ENCODE results near the gene HERPUD1. TPM values are rescaled to one million over a fixed set of nuclear protein-coding genes. Genes with fewer than 3 reads are reported as not detected.
"Not testable (repeated sequence)": the region's sequence is repeated elsewhere in the genome, so short reads cannot be mapped to it uniquely, and the experiment has no call there.

Gene HERPUD1
- total RNA-seq, 1 donor from 2014 or later: 105 TPM

GRCh38 chr16:56970934-56971767 is 39.2 kb downstream of the HERPUD1 start:
- no peak for ATAC-seq (ENCODE audit: poor library complexity)

GRCh38 chr16:56971768-56972043 is 39.8 kb downstream of the HERPUD1 start:
- intact Hi-C loops (cut with DNase I): no loop called here
- no peak for ATAC-seq (ENCODE audit: poor library complexity)
- no peak for DNase-seq

More at GRCh38 chr16:56970934-56971767, 39.2 kb downstream of the HERPUD1 start:
- no peak for DNase-seq
- intact Hi-C loops (cut with DNase I): no loop called here

GRCh38 chr16:56972403-56973293 is 40.7 kb downstream of the HERPUD1 start:
- ATAC-seq (ENCODE audit: poor library complexity): no peak
- no peak for DNase-seq
- intact Hi-C loops (cut with DNase I): no loop called here

GRCh38 chr16:56973294-56973689 is 41.4 kb downstream of the HERPUD1 start:
- intact Hi-C loops (cut with DNase I): no loop called here
- no peak for ATAC-seq (ENCODE audit: poor library complexity)
- no peak for DNase-seq

- ATAC-seq (ENCODE audit: poor library complexity); intact Hi-C loops (cut with DNase I); DNase-seq: not testable (repeated sequence)
These were observed 42.0 kb downstream of the HERPUD1 start for GRCh38 chr16:56973899-56974298.

GRCh38 chr16:56974549-56975300 is 42.8 kb downstream of the HERPUD1 start:
- ATAC-seq (ENCODE audit: poor library complexity) (no peak), DNase-seq (no peak)
- intact Hi-C loops (cut with DNase I): no loop called here

GRCh38 chr16:56975714-56976113 is 43.8 kb downstream of the HERPUD1 start:
- DNase-seq: no peak
- ATAC-seq (ENCODE audit: poor library complexity): no peak
- intact Hi-C loops (cut with DNase I): no loop called here

GRCh38 chr16:56977216-56977615 is 45.3 kb downstream of the HERPUD1 start:
- intact Hi-C loops (cut with DNase I): no loop called here
- ATAC-seq (ENCODE audit: poor library complexity) (no peak), DNase-seq (no peak)

GRCh38 chr16:56977823-56978430 is 46.0 kb downstream of the HERPUD1 start:
- ATAC-seq (ENCODE audit: poor library complexity): no peak
- no peak for DNase-seq
- intact Hi-C loops (cut with DNase I): no loop called here

- DNase-seq: no peak
- no peak for ATAC-seq (ENCODE audit: poor library complexity)
- intact Hi-C loops (cut with DNase I): no loop called here
These were observed 48.2 kb downstream of the HERPUD1 start for GRCh38 chr16:56980201-56980535.

- no peak for ATAC-seq (ENCODE audit: poor library complexity)
- DNase-seq: no peak
- intact Hi-C loops (cut with DNase I): no loop called here
These were observed 49.1 kb downstream of the HERPUD1 start for GRCh38 chr16:56980792-56981724.

GRCh38 chr16:56981729-56982271 is 49.9 kb downstream of the HERPUD1 start:
- ATAC-seq (ENCODE audit: poor library complexity): no peak
- DNase-seq: no peak
- intact Hi-C loops (cut with DNase I): no loop called here

- intact Hi-C loops (cut with DNase I): no loop called here
- ATAC-seq (ENCODE audit: poor library complexity) (no peak), DNase-seq (no peak)
These were observed 50.8 kb downstream of the HERPUD1 start for GRCh38 chr16:56982695-56983094.

GRCh38 chr16:56983211-56983751 is 51.3 kb downstream of the HERPUD1 start:
- intact Hi-C loops (cut with DNase I): no loop called here
- ATAC-seq (ENCODE audit: poor library complexity): no peak

GRCh38 chr16:56984639-56985038 is 52.7 kb downstream of the HERPUD1 start:
- intact Hi-C loops (cut with DNase I): no loop called here
- ATAC-seq (ENCODE audit: poor library complexity) (no peak), DNase-seq (no peak)

More at GRCh38 chr16:56983211-56983751, 51.3 kb downstream of the HERPUD1 start:
- no peak for DNase-seq

GRCh38 chr16:56985288-56985961 is 53.5 kb downstream of the HERPUD1 start:
- intact Hi-C loops (cut with DNase I): no loop called here
- peak; percentile 32 for ATAC-seq (ENCODE audit: poor library complexity)
- peak; percentile 80 for DNase-seq

GRCh38 chr16:56985962-56986360 is 54.0 kb downstream of the HERPUD1 start:
- DNase-seq (no peak), ATAC-seq (ENCODE audit: poor library complexity) (no peak)
- intact Hi-C loops (cut with DNase I): no loop called here

All from Right ventricle myocardium superior (tissue), 1 donor.